ENCODE results near the gene TNFRSF11A. TPM values are rescaled to one million over a fixed set of nuclear protein-coding genes. Genes with fewer than 3 reads are reported as not detected.

Gene TNFRSF11A
- total RNA-seq, 1 donor from 2014 or later = 1.6 TPM

DNA sequence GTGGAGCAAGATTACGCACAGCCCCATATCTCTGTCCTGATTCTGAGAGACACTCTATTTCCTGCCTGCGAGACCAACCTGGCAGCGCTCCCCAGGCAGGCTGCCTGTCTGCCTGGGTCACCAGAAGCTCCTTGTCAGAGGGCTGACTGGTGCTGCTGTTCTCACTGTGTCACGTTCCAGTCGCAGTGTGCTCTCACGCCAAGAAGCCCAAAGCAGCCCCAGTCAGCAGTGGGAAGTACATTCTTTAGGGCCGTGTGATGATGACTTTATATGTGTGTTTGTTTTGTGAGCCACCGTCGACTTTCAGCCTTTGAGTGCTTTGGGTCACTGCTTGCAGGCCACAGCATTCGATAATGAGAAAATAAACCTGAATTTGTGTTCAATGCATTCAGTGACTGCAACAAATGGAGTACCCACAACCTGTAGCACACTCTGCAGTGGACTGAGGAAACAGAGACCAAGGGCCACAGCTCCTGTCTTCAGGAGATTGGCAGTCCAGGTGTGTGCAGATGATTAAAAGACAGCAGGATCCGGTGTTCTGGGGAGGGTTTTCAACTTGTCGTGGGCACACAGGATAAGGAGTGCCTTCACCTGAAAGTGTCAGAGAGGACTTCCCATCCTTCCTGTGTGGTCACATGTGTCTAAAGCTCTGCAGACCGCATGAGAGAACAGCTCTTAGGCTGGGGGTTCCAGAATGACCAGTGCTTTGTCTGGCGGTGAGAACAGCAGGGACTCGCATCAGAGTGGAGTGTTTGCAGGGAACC, 4.8 kb downstream of the TNFRSF11A start:
- Histone ChIP-seq H3K36me3 (no peaks in the 10 kb centered on the region), H3K9me3 (replicated peaks) (no peaks in the 10 kb centered on the region), H3K4me3 (peak overlapping the region; percentile 17), H3K4me1 (peaks cover 44% of the 10 kb centered on the region), H3K27ac (replicated peaks) (peak overlapping the region; percentile 54), H3K27me3 (ENCODE audit: low read depth) (peaks cover 95% of the 10 kb centered on the region)
- intact Hi-C loops (cut with micrococcal nuclease) = no loop called here
- TF ChIP-seq, protein P1, sequence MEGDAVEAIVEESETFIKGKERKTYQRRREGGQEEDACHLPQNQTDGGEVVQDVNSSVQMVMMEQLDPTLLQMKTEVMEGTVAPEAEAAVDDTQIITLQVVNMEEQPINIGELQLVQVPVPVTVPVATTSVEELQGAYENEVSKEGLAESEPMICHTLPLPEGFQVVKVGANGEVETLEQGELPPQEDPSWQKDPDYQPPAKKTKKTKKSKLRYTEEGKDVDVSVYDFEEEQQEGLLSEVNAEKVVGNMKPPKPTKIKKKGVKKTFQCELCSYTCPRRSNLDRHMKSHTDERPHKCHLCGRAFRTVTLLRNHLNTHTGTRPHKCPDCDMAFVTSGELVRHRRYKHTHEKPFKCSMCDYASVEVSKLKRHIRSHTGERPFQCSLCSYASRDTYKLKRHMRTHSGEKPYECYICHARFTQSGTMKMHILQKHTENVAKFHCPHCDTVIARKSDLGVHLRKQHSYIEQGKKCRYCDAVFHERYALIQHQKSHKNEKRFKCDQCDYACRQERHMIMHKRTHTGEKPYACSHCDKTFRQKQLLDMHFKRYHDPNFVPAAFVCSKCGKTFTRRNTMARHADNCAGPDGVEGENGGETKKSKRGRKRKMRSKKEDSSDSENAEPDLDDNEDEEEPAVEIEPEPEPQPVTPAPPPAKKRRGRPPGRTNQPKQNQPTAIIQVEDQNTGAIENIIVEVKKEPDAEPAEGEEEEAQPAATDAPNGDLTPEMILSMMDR (IDR thresholded peaks at IDR 0.05; ENCODE audit: borderline replicate concordance) = no peak
- peak; percentile 59 for DNase-seq

DNA sequence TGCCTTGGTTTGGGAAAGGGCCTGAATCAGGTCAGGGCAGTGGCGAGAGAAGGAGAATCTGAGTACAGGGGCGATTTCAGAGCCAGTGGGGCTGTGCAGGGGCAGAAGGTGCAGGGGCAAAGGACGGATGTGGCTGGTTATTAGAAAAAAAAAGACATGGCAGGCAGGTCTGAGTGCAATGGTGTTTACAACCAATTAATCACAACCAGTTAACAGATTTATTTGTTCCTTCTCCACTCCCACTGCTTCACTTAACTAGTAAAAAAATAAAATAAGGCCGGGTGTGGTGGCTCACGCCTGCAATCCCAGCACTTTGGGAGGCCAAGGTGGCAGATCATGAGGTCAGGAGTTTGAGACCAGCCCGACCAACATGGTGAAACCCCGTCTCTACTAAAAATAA, 5.5 kb downstream of the TNFRSF11A start:
- TF ChIP-seq, protein P1 (IDR thresholded peaks at IDR 0.05; ENCODE audit: borderline replicate concordance) = no peak
- peaks cover 39% of the 10 kb centered on the region for H3K4me1 ChIP-seq
- H3K4me3 ChIP-seq = no peak overlapping the region
- no peaks in the 10 kb centered on the region for H3K36me3 ChIP-seq
- H3K27me3 ChIP-seq (ENCODE audit: low read depth) = peaks cover 97% of the 10 kb centered on the region
- intact Hi-C loops (cut with micrococcal nuclease) = no loop called here
- DNase-seq = no peak
- no peak overlapping the region for H3K27ac ChIP-seq (replicated peaks)
- no peaks in the 10 kb centered on the region for H3K9me3 ChIP-seq (replicated peaks)

DNA sequence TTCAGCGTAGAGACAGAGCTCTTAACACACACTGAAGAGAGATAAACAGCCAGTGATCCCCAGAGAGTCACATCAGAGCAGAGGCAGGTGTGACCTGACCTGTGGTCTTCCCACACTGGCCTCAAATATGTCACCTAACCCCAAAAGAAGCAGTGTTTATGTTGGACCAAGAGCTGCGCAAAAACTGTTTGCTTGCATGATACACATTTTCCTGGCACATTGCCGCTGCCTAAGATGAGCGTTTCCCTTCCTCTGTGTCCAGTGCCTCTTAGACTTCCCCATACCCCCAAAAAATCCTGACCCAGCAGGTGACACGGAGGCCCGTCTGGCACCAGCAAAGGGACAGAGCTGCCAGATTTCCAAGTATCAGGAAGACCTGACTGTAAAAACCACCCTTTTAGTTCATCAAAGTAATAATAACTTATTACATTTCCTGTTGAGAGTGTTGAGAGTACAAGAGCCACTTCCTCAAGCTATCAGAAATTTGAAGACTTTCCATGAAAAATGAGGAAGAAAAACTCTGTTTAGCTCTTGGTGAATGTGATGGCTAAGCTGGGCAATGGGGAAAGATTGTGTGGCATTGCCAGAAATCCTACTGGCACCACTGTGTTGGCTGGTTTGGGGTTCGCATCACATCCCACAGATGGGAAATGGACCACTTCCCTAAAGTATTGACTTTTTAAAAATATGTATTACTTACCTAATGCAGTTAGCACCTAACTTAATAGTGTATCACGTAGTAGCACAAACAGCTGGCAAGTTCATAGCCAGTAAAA, 6.7 kb downstream of the TNFRSF11A start:
- TF ChIP-seq, protein P1 (IDR thresholded peaks at IDR 0.05; ENCODE audit: borderline replicate concordance) = no peak
- no peak overlapping the region for H3K27ac ChIP-seq (replicated peaks)
- peaks cover 96% of the 10 kb centered on the region for H3K27me3 ChIP-seq (ENCODE audit: low read depth)
- DNase-seq = peak; percentile 40
- H3K4me3 ChIP-seq = no peak overlapping the region
- intact Hi-C loops (cut with micrococcal nuclease) = no loop called here
- peaks cover 27% of the 10 kb centered on the region for H3K4me1 ChIP-seq
- no peaks in the 10 kb centered on the region for H3K9me3 ChIP-seq (replicated peaks)
- no peaks in the 10 kb centered on the region for H3K36me3 ChIP-seq

DNA sequence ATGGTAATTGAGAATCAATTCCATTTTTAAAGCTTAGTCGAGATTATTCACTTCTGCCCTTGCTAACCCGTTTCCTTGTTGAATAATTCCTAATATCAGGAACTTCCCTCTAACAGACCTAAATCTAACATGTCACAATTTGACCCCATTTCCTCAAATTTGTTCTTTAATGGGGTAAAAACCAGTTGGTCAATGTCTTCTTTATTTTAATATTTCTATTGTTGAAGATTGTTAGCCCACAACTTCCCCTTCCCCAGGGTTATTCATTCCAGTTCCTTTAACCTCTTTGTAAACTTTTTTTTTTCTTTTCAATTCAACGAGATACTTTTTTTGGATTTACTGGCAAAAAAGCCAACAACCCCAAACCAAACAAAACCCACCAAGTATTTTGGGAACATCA, 7.3 kb downstream of the TNFRSF11A start:
- H3K36me3 ChIP-seq = no peaks in the 10 kb centered on the region
- H3K4me1 ChIP-seq = peaks cover 26% of the 10 kb centered on the region
- H3K27ac ChIP-seq (replicated peaks) = no peak overlapping the region
- peaks cover 96% of the 10 kb centered on the region for H3K27me3 ChIP-seq (ENCODE audit: low read depth)
- no peaks in the 10 kb centered on the region for H3K9me3 ChIP-seq (replicated peaks)
- DNase-seq = no peak
- TF ChIP-seq, protein P1 (IDR thresholded peaks at IDR 0.05; ENCODE audit: borderline replicate concordance) = no peak
- no peak overlapping the region for H3K4me3 ChIP-seq
- intact Hi-C loops (cut with micrococcal nuclease) = no loop called here

DNA sequence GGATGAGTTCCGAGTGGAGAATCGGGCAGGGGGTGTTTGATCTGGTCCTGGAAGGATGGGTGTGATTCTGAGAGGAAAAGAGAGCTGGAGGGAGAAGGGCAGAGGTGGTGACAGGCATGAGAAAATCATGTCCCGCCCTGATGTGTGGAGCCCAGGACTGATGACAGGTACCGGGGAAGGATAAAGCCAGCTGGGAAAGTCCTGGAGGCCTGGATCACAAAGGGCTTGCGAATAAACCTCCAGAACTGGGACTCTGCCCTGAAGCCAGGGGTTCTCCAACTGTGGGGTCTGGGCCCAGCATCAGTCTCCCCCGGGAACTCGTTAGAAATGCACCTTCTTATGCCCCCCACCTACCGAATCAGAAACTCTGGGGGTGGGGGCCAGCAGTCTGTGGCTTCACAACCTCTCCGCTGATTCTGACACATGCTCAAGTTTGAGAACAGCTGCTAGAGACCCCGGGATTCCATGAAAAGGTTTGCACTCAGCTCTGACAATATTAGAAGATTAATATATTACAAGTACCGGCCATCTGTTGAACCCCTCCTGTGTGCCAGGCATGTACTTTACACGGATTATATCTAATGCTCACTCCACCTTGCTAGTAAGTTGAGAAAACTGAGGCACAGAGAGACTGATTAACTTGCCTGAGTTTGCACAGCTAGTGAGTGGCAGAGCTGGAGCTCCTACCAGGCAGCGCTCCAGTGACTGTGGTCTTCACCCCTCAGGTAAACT, 8.0 kb downstream of the TNFRSF11A start:
- TF ChIP-seq, protein P1 (IDR thresholded peaks at IDR 0.05; ENCODE audit: borderline replicate concordance) = no peak
- DNase-seq = no peak
- Histone ChIP-seq H3K36me3 (no peaks in the 10 kb centered on the region), H3K27me3 (ENCODE audit: low read depth) (peaks cover 96% of the 10 kb centered on the region), H3K4me3 (no peak overlapping the region), H3K27ac (replicated peaks) (no peak overlapping the region), H3K9me3 (replicated peaks) (no peaks in the 10 kb centered on the region), H3K4me1 (peaks cover 22% of the 10 kb centered on the region)
- intact Hi-C loops (cut with micrococcal nuclease) = no loop called here

All from left ventricle myocardium inferior (tissue), 1 donor.